Heart left ventricle (tissue), 16 donors: ENCODE results near the gene CADM3. TPM values are rescaled to one million over a fixed set of nuclear protein-coding genes. Genes with fewer than 3 reads are reported as not detected.
A peak's percentile ranks its signal among the peaks of the same experiment; 100 is the strongest.

Source experiments
- ATAC-seq, 4 donors: fragments of 200-7000 bp; cut with Tn5 transposase; one replicate each; pipeline ENCODE4 v1.9.1; 2020 to 2022; ENCODE audit warnings: moderate library complexity in 4 of 4, mild to moderate bottlenecking in 3 of 4, moderate number of reproducible peaks in 1 of 4
- DNase-seq, 5 donors: peaks; one replicate each; pipeline ENCODE4 v3.0.0-alpha.2; 2020
- H3K27ac ChIP-seq, 12 donors: fragments of 200-600 bp; sonication (generic) in 4 of 12; one replicate each; pipeline versions ENCODE4 v1.5.0 to v1.8.0; 2016 to 2022; ENCODE audit warnings: mild to moderate bottlenecking in 2 of 12
- H3K27me3 ChIP-seq, 9 donors: fragments of 200-600 bp; sonication (generic) in 2 of 9; one replicate each; pipeline versions ENCODE4 v1.5.1 to v1.8.0; 2016 to 2022; ENCODE audit warnings: mild to moderate bottlenecking in 3 of 9
- H3K36me3 ChIP-seq, 9 donors: fragments of 200-600 bp; sonication (generic) in 2 of 9; one replicate each; pipeline versions ENCODE4 v1.5.0 to v1.8.0; 2018 to 2022; ENCODE audit warnings: mild to moderate bottlenecking in 2 of 9
- H3K4me1 ChIP-seq, 12 donors: fragments of 200-600 bp; sonication (generic) in 4 of 12; one replicate each; pipeline versions ENCODE4 v1.5.0 to v1.8.0; 2016 to 2022; ENCODE audit warnings: mild to moderate bottlenecking in 3 of 12
- H3K4me3 ChIP-seq, 12 donors: fragments of 200-600 bp; sonication (generic) in 4 of 12; one replicate each; pipeline versions ENCODE4 v1.5.0 to v1.8.0; 2017 to 2022; ENCODE audit warnings: mild to moderate bottlenecking in 9 of 12, moderate library complexity in 4 of 12
- H3K9me3 ChIP-seq, 12 donors: fragments of 200-600 bp; sonication (generic) in 4 of 12; one replicate each; pipeline versions ENCODE4 v1.5.0 to v1.8.0; 2016 to 2022; ENCODE audit warnings: mild to moderate bottlenecking in 1 of 12
- CTCF ChIP-seq, 12 donors: fragments of 200-600 bp; sonication (generic) in 4 of 12; IDR thresholded peaks; one replicate each; pipeline versions ENCODE4 v1.5.0 to v1.8.0; 2018 to 2022; ENCODE audit warnings: antibody characterized with exemption in 12 of 12, mild to moderate bottlenecking in 5 of 12
- POLR2A ChIP-seq, 2 donors: fragments of 450-650 bp; IDR thresholded peaks; one replicate each; pipeline ENCODE4 v1.6.1; 2017; ENCODE audit warnings: antibody characterized with exemption in 2 of 2, mild to moderate bottlenecking in 2 of 2, moderate library complexity in 2 of 2
- WGBS, 4 donors: extraction: QIAGEN DNeasy Blood & Tissue Kit in 2 of 4; methylation state at CpG; one replicate each; pipeline versions ENCODE4 v1.1.5 to v1.1.7; 2013 to 2018; 5-methylcytosine and 5-hydroxymethylcytosine counted together
- intact Hi-C, 10 donors: fragments of 100-400 bp; cut with DNase I; formaldehyde crosslinking; loops; one replicate each; pipeline versions ENCODE4 v1.11.1 to v1.14.2; 2022
- polyA plus RNA-seq, 2 donors: library from polyadenylated mRNA; stranded (reverse); fragments of 200-250 nt; gene quantifications; one replicate each; pipeline ENCODE4 v1.2.3, GENCODE V29; 2013
- total RNA-seq, 9 donors: library from RNA; depleted of rRNA in 2 of 9; stranded (reverse); fragments of >200 nt in 2 of 9; fragmentation: NEBNext Ultra II Directional in 3 of 9; extraction: Animal tissue kit (Norgen Biotek cat#: 25700) in 3 of 9; gene quantifications; one replicate each; pipeline versions ENCODE4 v1.1.0 to v1.2.4, GENCODE V29; 2016 to 2023
- donor health status: ischemic (EF 13 %, LVEDD 7.1; RV severe dilation, severe dysfunction).
- donor health status: healthy with polysubstance abuse.
- donor health status: DM: no; HTN: yes; CAD: no.
- donor health status: DM: no; HTN: no; CAD: no.
- donor health status: ischemic (EF 25% LVEDD 6.9; RV normal size, moderate dysfunction).
- donor health status: ischemic (EF 25% LVEDD 5.7; RV mildly dilated, moderate dysfunction).
- donor health status: healthy.
- donor health status: DM: yes; HTN: yes; CAD: no.
- donor health status: ischemic (EF 35%, LVEDD 5.7; RV mildly dilated, moderate dysfunction).
- donor health status: nonischemic (EF 11% LVEDD 7.7; RV severe dilation, severe dysfunction).
- donor health status: DM: yes; HTN: yes; CAD: no.
- donor health status: PGD.
- donor health status: ischemic (EF 29% LVEDD 5.4; RV normal size, mild dysfunction).
- donor health status: nonischemic (EF 23%, LVEDD 6.1; RV moderate dilation, normal function).

CADM3 gene
- total and polyA plus RNA-seq, 11 donors, result 0.93 to 14.3 (median 2.3) TPM

GRCh38 chr1:159132271-159132881 lies 39.0 kb upstream of the CADM3 start:
- no peak for TF ChIP-seq POLR2A (IDR thresholded peaks at IDR 0.05)
- peak; percentile 52 to 87 (median 72) for TF ChIP-seq CTCF (IDR thresholded peaks at IDR 0.05)
- ATAC-seq (no peak), DNase-seq (peak; percentile 18 to 71 (median 38))
- H3K36me3 ChIP-seq, result no peaks in the 10 kb centered on the region
- no peak overlapping the region for H3K4me3 ChIP-seq
- intact Hi-C loops, result loop anchor here in 2 of 10 donors (2.0 to 5.0 kb wide), 2 partner anchors 65 to 82 kb away; no protein-coding TSS in a partner anchor
- peaks cover 0 to 24% (median 0%) of the 10 kb centered on the region in 9 donors for H3K27me3 ChIP-seq
- 48 to 56% (median 54%) methylated on average over 12 of the region's 12 CpGs for WGBS, 4 donors
- no peaks in the 10 kb centered on the region for H3K9me3 ChIP-seq
- H3K4me1 ChIP-seq, result no peaks in the 10 kb centered on the region
- H3K27ac ChIP-seq, result no peak overlapping the region

- peaks cover 0 to 62% (median 12%) of the 10 kb centered on the region in 9 donors for H3K27me3 ChIP-seq
- H3K9me3 ChIP-seq, result no peaks in the 10 kb centered on the region
- 47 to 51% (median 50%) methylated on average over 7 of the region's 7 CpGs for WGBS, 4 donors
- no peak for ATAC-seq
- no peak for TF ChIP-seq POLR2A (IDR thresholded peaks at IDR 0.05)
- TF ChIP-seq CTCF (IDR thresholded peaks at IDR 0.05), result no peak
- intact Hi-C loops, result no loop called here
- H3K4me1 ChIP-seq, result peaks cover 0 to 4% (median 0%) of the 10 kb centered on the region in 12 donors
- no peak overlapping the region for H3K4me3 ChIP-seq
- DNase-seq, result no peak
- H3K27ac ChIP-seq, result no peak overlapping the region
- no peaks in the 10 kb centered on the region for H3K36me3 ChIP-seq
These were observed 30.9 kb upstream of the CADM3 start for GRCh38 chr1:159140474-159140873.

GRCh38 chr1:159141584-159142390 lies 29.6 kb upstream of the CADM3 start:
- TF ChIP-seq CTCF (IDR thresholded peaks at IDR 0.05) (no peak), POLR2A (IDR thresholded peaks at IDR 0.05) (no peak)
- Histone ChIP-seq H3K4me3 (no peak overlapping the region), H3K9me3 (no peaks in the 10 kb centered on the region), H3K4me1 (peaks cover 0 to 4% (median 0%) of the 10 kb centered on the region in 12 donors), H3K27me3 (peaks cover 0 to 59% (median 12%) of the 10 kb centered on the region in 9 donors), H3K36me3 (no peaks in the 10 kb centered on the region), H3K27ac (no peak overlapping the region)
- no peak for ATAC-seq
- DNase-seq, result peak in 1 of 5 donors; percentile 31
- 24 to 36% (median 26%) methylated on average over 18 of the region's 18 CpGs for WGBS, 4 donors
- intact Hi-C loops, result no loop called here

- peaks cover 0 to 4% (median 0%) of the 10 kb centered on the region in 12 donors for H3K4me1 ChIP-seq
- no peak overlapping the region for H3K27ac ChIP-seq
- peaks cover 0 to 54% (median 12%) of the 10 kb centered on the region in 9 donors for H3K27me3 ChIP-seq
- no peak for TF ChIP-seq POLR2A (IDR thresholded peaks at IDR 0.05)
- TF ChIP-seq CTCF (IDR thresholded peaks at IDR 0.05), result no peak
- intact Hi-C loops, result no loop called here
- 29 to 36% (median 32%) methylated on average over 2 of the region's 2 CpGs for WGBS, 4 donors
- no peaks in the 10 kb centered on the region for H3K36me3 ChIP-seq
- H3K9me3 ChIP-seq, result no peaks in the 10 kb centered on the region
- H3K4me3 ChIP-seq, result no peak overlapping the region
- ATAC-seq (no peak), DNase-seq (no peak)
These were observed 29.1 kb upstream of the CADM3 start for GRCh38 chr1:159142391-159142663.
